ENCODE data around the gene TMEM170A. TPM values are rescaled to one million over a fixed set of nuclear protein-coding genes. Genes with fewer than 3 reads are reported as not detected.
"Not testable (repeated sequence)": the region's sequence is repeated elsewhere in the genome, so short reads cannot be mapped to it uniquely, and the experiment has no call there.

TMEM170A gene
- total and polyA plus RNA-seq, 3 donors from 2014 or later, result 42.2 to 54.2 (median 44.3) TPM

- no peaks in the 10 kb centered on the region for H3K27me3 ChIP-seq
- TF ChIP-seq CTCF (IDR thresholded peaks at IDR 0.05) (no peak), POLR2A (IDR thresholded peaks at IDR 0.05) (no peak)
- 50 to 62% methylated on average over 1 of the region's 1 CpG for WGBS, 2 donors
- intact Hi-C loops (cut with DNase I; ENCODE audit: low total_unique reads), result no loop called here
- DNase-seq, result no peak
- H3K36me3 ChIP-seq (ENCODE audit: low read depth, missing control alignments), result no peaks in the 10 kb centered on the region
- H3K4me3 ChIP-seq, result no peak overlapping the region
- no peaks in the 10 kb centered on the region for H3K4me1 ChIP-seq
- H3K9me3 ChIP-seq, result no peaks in the 10 kb centered on the region
- no peak overlapping the region for H3K27ac ChIP-seq
Measured at GRCh38 chr16:75456971-75457370, 7.5 kb downstream of the TMEM170A start.

GRCh38 chr16:75456486-75456885, 8.0 kb downstream of the TMEM170A start:
- H3K27me3 ChIP-seq; H3K36me3 ChIP-seq (ENCODE audit: low read depth, missing control alignments); intact Hi-C loops (cut with DNase I; ENCODE audit: low total_unique reads); H3K4me1 ChIP-seq; DNase-seq; H3K4me3 ChIP-seq; H3K27ac ChIP-seq; H3K9me3 ChIP-seq: not testable (repeated sequence)
- 89 to 90% methylated on average over 4 of the region's 4 CpGs for WGBS, 2 donors

GRCh38 chr16:75455677-75456076, 8.8 kb downstream of the TMEM170A start:
- H3K4me1 ChIP-seq, result no peaks in the 10 kb centered on the region
- WGBS, 2 donors, result 70 to 76% methylated on average over 5 of the region's 5 CpGs
- intact Hi-C loops (cut with DNase I; ENCODE audit: low total_unique reads), result no loop called here
- no peak for DNase-seq
- no peaks in the 10 kb centered on the region for H3K9me3 ChIP-seq
- no peaks in the 10 kb centered on the region for H3K27me3 ChIP-seq
- H3K4me3 ChIP-seq, result no peak overlapping the region
- H3K36me3 ChIP-seq (ENCODE audit: low read depth, missing control alignments), result no peaks in the 10 kb centered on the region
- TF ChIP-seq POLR2A (IDR thresholded peaks at IDR 0.05), result no peak
- TF ChIP-seq CTCF (IDR thresholded peaks at IDR 0.05), result no peak
- no peak overlapping the region for H3K27ac ChIP-seq

GRCh38 chr16:75452464-75453190, 11.9 kb downstream of the TMEM170A start:
- Histone ChIP-seq H3K36me3 (ENCODE audit: low read depth, missing control alignments) (no peaks in the 10 kb centered on the region), H3K27ac (no peak overlapping the region), H3K4me1 (no peaks in the 10 kb centered on the region), H3K9me3 (no peaks in the 10 kb centered on the region), H3K4me3 (no peak overlapping the region), H3K27me3 (no peaks in the 10 kb centered on the region)
- intact Hi-C loops (cut with DNase I; ENCODE audit: low total_unique reads), result no loop called here
- DNase-seq, result no peak
- 92 to 95% methylated on average over 11 to 12 of the region's 12 CpGs for WGBS, 2 donors
- TF ChIP-seq CTCF (IDR thresholded peaks at IDR 0.05) (no peak), POLR2A (IDR thresholded peaks at IDR 0.05) (no peak)

GRCh38 chr16:75446416-75446815, 18.1 kb downstream of the TMEM170A start:
- intact Hi-C loops (cut with DNase I; ENCODE audit: low total_unique reads), result no loop called here
- no peak for TF ChIP-seq CTCF (IDR thresholded peaks at IDR 0.05)
- no peak for TF ChIP-seq POLR2A (IDR thresholded peaks at IDR 0.05)
- Histone ChIP-seq H3K4me3 (no peak overlapping the region), H3K9me3 (no peaks in the 10 kb centered on the region), H3K36me3 (ENCODE audit: low read depth, missing control alignments) (no peaks in the 10 kb centered on the region), H3K4me1 (no peaks in the 10 kb centered on the region), H3K27me3 (no peaks in the 10 kb centered on the region), H3K27ac (no peak overlapping the region)
- no peak for DNase-seq
